Measurements from ENCODE around the gene CRISPLD2. TPM values are rescaled to one million over a fixed set of nuclear protein-coding genes. Genes with fewer than 3 reads are reported as not detected.

The CRISPLD2 gene
- total and polyA plus RNA-seq, 9 of the 15 experiments (the other 6 are each of a cell fraction or from before 2014, with no cell fraction given), result 0.03 to 0.24 (median 0.04) TPM; not detected in 4

- no peak for TF ChIP-seq ATF6 (CRISPR knock-in tag; IDR thresholded peaks at IDR 0.05)
- peak; percentile 37; the same call in 1 of the 2 replicates for TF ChIP-seq STAG1 (CRISPR knock-in tag; IDR thresholded peaks at IDR 0.05; ENCODE audit: borderline replicate concordance)
- no peak for TF ChIP-seq ID3 (CRISPR knock-in tag; IDR thresholded peaks at IDR 0.05)
- TF ChIP-seq ID3 (tag; IDR thresholded peaks at IDR 0.05), result no peak
- TF ChIP-seq CBFA2T2 (conservative IDR thresholded peaks at IDR 0.05), result peak; percentile 99
- no peak for TF ChIP-seq HINFP (tag; conservative IDR thresholded peaks at IDR 0.05; ENCODE audit: low read depth)
- TF ChIP-seq ZNF134 (CRISPR knock-in tag; conservative IDR thresholded peaks at IDR 0.05), result no peak
- TF ChIP-seq HDAC2 (IDR thresholded peaks at IDR 0.05), result peak; percentile 98
- TF ChIP-seq CSDE1 (IDR thresholded peaks at IDR 0.05), result no peak
- peak; percentile 83; the same call in 1 of the 2 replicates for TF ChIP-seq ZBTB7A (IDR thresholded peaks at IDR 0.05; ENCODE audit: borderline replicate concordance, control insufficient read depth, low read depth, low read length)
- TF ChIP-seq ZNF398 (CRISPR knock-in tag; IDR thresholded peaks at IDR 0.05), result no peak
- peak; percentile 97 for TF ChIP-seq TCF3 (CRISPR knock-in tag; IDR thresholded peaks at IDR 0.05)
- peak; percentile 95 for TF ChIP-seq POLR2AphosphoS5 (IDR thresholded peaks at IDR 0.05; ENCODE audit: control insufficient read depth, insufficient read depth, low read depth, low read length)
- TF ChIP-seq ZBED1 (IDR thresholded peaks at IDR 0.05), result peak; percentile 77; the same call in 1 of the 2 replicates
- TF ChIP-seq MEF2D (tag; conservative IDR thresholded peaks at IDR 0.05; ENCODE audit: low read depth), result no peak
- TF ChIP-seq THRB (CRISPR knock-in tag; conservative IDR thresholded peaks at IDR 0.05), result no peak
- peak; percentile 84 for TF ChIP-seq HES1 (IDR thresholded peaks at IDR 0.05; ENCODE audit: low read depth)
- no peak; the same call in 1 of the 2 replicates for TF ChIP-seq GABPB1 (CRISPR knock-in tag; IDR thresholded peaks at IDR 0.05)
- peak; percentile 75 for TF ChIP-seq MTA3 (IDR thresholded peaks at IDR 0.05; ENCODE audit: borderline replicate concordance)
Observed at GRCh38 chr16:84952335-84953189, 132.8 kb downstream of the CRISPLD2 start (continued).
